K562 (cell line): Measurements from ENCODE around the gene HSF5. TPM values are rescaled to one million over a fixed set of nuclear protein-coding genes. Genes with fewer than 3 reads are reported as not detected.

Source experiments
- ATAC-seq: fragments of 200-7000 bp; cut with Tn5 transposase; 3 replicates; pipeline ENCODE4 v1.9.1; 2020; ENCODE audit warnings: moderate library complexity
- BruUV-seq: library from RNA; stranded (reverse); fragments of 400-500 nt; replicated peaks from 2 replicates; lab custom pipeline; 2021; lab: Mats Ljungman, UMichigan
- CTCF ChIA-PET: fragments of 300-600 bp; formaldehyde crosslinking; extraction: SDS; loops from one replicate; lab custom pipeline; 2021; ENCODE audit warnings: low intra/inter-chr PET ratio; lab: Yijun Ruan, JAX
- POLR2A ChIA-PET: fragments of 300-600, 350-650 bp; sonication (Branson Sonifier 250); formaldehyde crosslinking; extraction: SDS; loops from one replicate; lab custom pipeline; 2021; ENCODE audit warnings: antibody characterized with exemption, inconsistent platforms; lab: Yijun Ruan, JAX
- DNase-seq, 4 experiments: peaks; one replicate each; pipeline versions ENCODE4 v3.0.0 to v3.0.0-alpha.2; 2011 to 2018; ENCODE audit warnings: low spot score in 3 of 4, mixed read lengths in 3 of 4; ENCODE audit errors: extremely low read depth in 1 of 4
- FAIRE-seq: peaks from 2 replicates; lab custom pipeline; 2011; peaks lifted over from hg19 to GRCh38; lab: Jason Lieb, UNC
- H2AFZ ChIP-seq: 2 replicates; pipeline ENCODE4 v1.6.0; 2011; ENCODE audit warnings: low read depth, low read length, control low read depth, inconsistent platforms
- H3K27ac ChIP-seq: fragments of 200-600 bp; 3 replicates; pipeline ENCODE4 v1.8.0; 2011; ENCODE audit warnings: low read depth, mild to moderate bottlenecking, control low read depth, inconsistent platforms, low read length, moderate library complexity, mixed read lengths; ENCODE audit errors: extremely low read depth
- H3K27me3 ChIP-seq, 2 experiments: fragments of 300-600 bp in 1 of 2; 2 replicates in 1 of 2; 3 replicates in 1 of 2; pipeline versions ENCODE4 v1.6.0 to v1.8.0; 2011; ENCODE audit warnings: inconsistent platforms in 2 of 2, low read length in 2 of 2, mild to moderate bottlenecking in 1 of 2, mixed read lengths in 1 of 2, moderate library complexity in 1 of 2; ENCODE audit not compliant: control insufficient read depth in 2 of 2, insufficient read depth in 2 of 2
- H3K36me3 ChIP-seq: fragments of 300-600 bp; 3 replicates; pipeline ENCODE4 v1.8.0; 2011; ENCODE audit warnings: mild to moderate bottlenecking, low read length, inconsistent platforms; ENCODE audit not compliant: control insufficient read depth, insufficient read depth
- H3K4me1 ChIP-seq, 2 experiments: fragments of 200-600 bp in 1 of 2; replicated peaks in 1 of 2; 2 replicates in 1 of 2; 3 replicates in 1 of 2; pipeline versions ENCODE4 v1.5.1 to v1.8.0; 2011; ENCODE audit warnings: inconsistent platforms in 2 of 2, low read length in 2 of 2, mild to moderate bottlenecking in 1 of 2, mixed read lengths in 1 of 2, moderate library complexity in 1 of 2; ENCODE audit not compliant: control insufficient read depth in 2 of 2, insufficient read depth in 2 of 2
- H3K4me2 ChIP-seq: 2 replicates; pipeline ENCODE4 v1.6.1; 2011; ENCODE audit warnings: low read length, control low read depth, inconsistent platforms, mixed read lengths; ENCODE audit not compliant: insufficient read depth
- H3K4me3 ChIP-seq: fragments of 200-600 bp; sonication (generic), shearing (Covaris generic); 2 replicates; pipeline ENCODE4 v1.5.1; 2016; ENCODE audit warnings: control low read depth, inconsistent platforms
- H3K79me2 ChIP-seq: fragments of 200-600 bp; 3 replicates; pipeline ENCODE4 v1.8.0; 2011; ENCODE audit warnings: low read length, inconsistent platforms; ENCODE audit not compliant: control insufficient read depth, insufficient read depth
- H3K9ac ChIP-seq, 2 experiments: 2 replicates each; pipeline versions ENCODE4 v1.6.0 to v1.6.1; 2011; ENCODE audit warnings: low read depth in 2 of 2, low read length in 2 of 2, control low read depth in 1 of 2, inconsistent platforms in 1 of 2, mild to moderate bottlenecking in 1 of 2, mixed read lengths in 1 of 2; ENCODE audit not compliant: insufficient read depth in 1 of 2
- H3K9me1 ChIP-seq: one replicate; pipeline ENCODE4 v1.6.0; 2011; ENCODE audit warnings: inconsistent platforms, mild to moderate bottlenecking, low read length, moderate library complexity; ENCODE audit not compliant: control insufficient read depth, insufficient read depth
- H3K9me3 ChIP-seq: replicated peaks from 2 replicates; pipeline ENCODE4 v1.5.1; 2011; ENCODE audit warnings: low read depth, low read length, inconsistent platforms; ENCODE audit not compliant: control insufficient read depth, insufficient read depth
- H4K20me1 ChIP-seq: replicated peaks from 2 replicates; pipeline ENCODE4 v1.6.1; 2011; ENCODE audit warnings: low read length, inconsistent platforms, mixed read lengths; ENCODE audit not compliant: control insufficient read depth, insufficient read depth
- CTCF ChIP-seq, 3 experiments: IDR thresholded peaks in 2 of 3; conservative IDR thresholded peaks in 1 of 3; 2 replicates each; pipeline ENCODE4 v1.5.1; 2011 to 2012; ENCODE audit warnings: low read length in 3 of 3, mild to moderate bottlenecking in 3 of 3, control low read depth in 2 of 3, improper control_type of control experiment in 1 of 3, inconsistent platforms in 1 of 3, low read depth in 1 of 3, mixed read lengths in 1 of 3, moderate library complexity in 1 of 3; ENCODE audit not compliant: insufficient read depth in 2 of 3
- RAD21 ChIP-seq, 2 experiments: fragments of 250-450 bp in 1 of 2; fragments of 450-650 bp in 1 of 2; sonication (Bioruptor Pico) in 1 of 2; formaldehyde crosslinking in 1 of 2; IDR thresholded peaks in 1 of 2; conservative IDR thresholded peaks in 1 of 2; 2 replicates each; pipeline versions ENCODE4 v1.4.0 to v1.8.0; 2020 to 2022; ENCODE audit warnings: mild to moderate bottlenecking in 2 of 2, moderate library complexity in 1 of 2
- SPI1 ChIP-seq: IDR thresholded peaks from 2 replicates; pipeline ENCODE4 v1.6.1; 2011; ENCODE audit warnings: low read depth, low read length, control low read depth, borderline replicate concordance
- STAT5B ChIP-seq: fragments of 250-450 bp; sonication (Bioruptor Pico); IDR thresholded peaks from 2 replicates; pipeline ENCODE4 v1.8.0; 2021; ENCODE audit warnings: mild to moderate bottlenecking, inconsistent platforms
- ZNF77 ChIP-seq: fragments of 250-450 bp; sonication (Bioruptor Pico); IDR thresholded peaks from 2 replicates; pipeline ENCODE4 v1.5.0; 2020
- WGBS: fragments of 100-300 bp; shearing (Covaris generic); methylation state at CpG from one replicate; pipeline ENCODE4 v1.1.6; 2016; ENCODE audit warnings: low coverage, mixed read lengths; ENCODE audit not compliant: insufficient coverage; ENCODE audit errors: missing lambda C conversion rate; 5-methylcytosine and 5-hydroxymethylcytosine counted together
- in situ Hi-C: fragments of 300-500 bp; cut with MboI; formaldehyde crosslinking; loops from 4 replicates; pipeline ENCODE4 v1.15.0; 2018; ENCODE audit warnings: inconsistent platforms, mixed read lengths
- intact Hi-C: fragments of 100-400 bp; cut with micrococcal nuclease; formaldehyde crosslinking; loops from 2 replicates; pipeline ENCODE4 v1.14.2; 2022
- polyA plus RNA-seq, 8 experiments: library from polyadenylated mRNA; depleted of rRNA in 4 of 8; stranded (reverse) in 5 of 8; unstranded in 3 of 8; fragments of >200 nt; fragmentation: Nextera tagmentation in 2 of 8; fragmentation: Illumina TruSeq in 1 of 8; extraction: Ambion mirVana in 2 of 8; extraction: Trizol in 1 of 8; gene quantifications; 2 replicates each; pipeline versions ENCODE4 v1.2.1 to v1.2.3, GENCODE V29; 2011 to 2014; ENCODE audit warnings: inconsistent platforms in 1 of 8, missing spikeins in 1 of 8
- total RNA-seq, 7 experiments: library from RNA; depleted of rRNA in 6 of 7; stranded (reverse); fragments of >200 nt in 6 of 7; fragmentation: Illumina TruSeq in 2 of 7; extraction: Trizol in 2 of 7; gene quantifications; 2 replicates each; pipeline versions ENCODE4 v1.2.1 to v1.2.3, GENCODE V29; 2011 to 2021; ENCODE audit warnings: low replicate concordance in 1 of 7

HSF5 gene
- total and polyA plus RNA-seq, 9 of the 15 experiments (the other 6 are each of a cell fraction or from before 2014, with no cell fraction given) = 0.04 TPM; not detected in 8

GRCh38 chr17:58375811-58376210 lies 112.4 kb downstream of the HSF5 start:
- POLR2A ChIA-PET = interaction anchor here (1.0 to 1.9 kb wide), 2 partner anchors 12 to 44 kb away, joined by 3 to 5 read pairs; no protein-coding TSS in a partner anchor
- Histone ChIP-seq H3K4me3 (no peak overlapping the region), H4K20me1 (no peaks in the 10 kb centered on the region), H3K27ac (no peak overlapping the region), H3K36me3 (no peaks in the 10 kb centered on the region), H3K4me2 (no peak overlapping the region), H2AFZ (no peak overlapping the region), H3K9ac (peak overlapping the region in 1 of 2 experiments; percentile 45; a peak in 1 of 4 replicates), H3K9me3 (no peaks in the 10 kb centered on the region), H3K4me1 (peaks cover 0 to 26% of the 10 kb centered on the region in 2 experiments; a peak in 4 of 5 replicates), H3K9me1 (no peaks in the 10 kb centered on the region), H3K79me2 (no peaks in the 10 kb centered on the region), H3K27me3 (no peaks in the 10 kb centered on the region)
- intact Hi-C loops = no loop called here
- CTCF ChIA-PET = no interaction called here
- FAIRE-seq (no peak), ATAC-seq (peak; percentile 16; the same call in 1 of the 3 replicates), DNase-seq (no peak)
- no TSS peak for BruUV-seq
- in situ Hi-C loops = no loop called here
- WGBS = 22% methylated on average over 2 of the region's 2 CpGs
- TF ChIP-seq ZNF77 = no peak
- peak; percentile 35; the same call in 1 of the 2 replicates for TF ChIP-seq SPI1

- in situ Hi-C loops = no loop called here
These were observed 113.0 kb downstream of the HSF5 start for GRCh38 chr17:58375256-58375655.

More at GRCh38 chr17:58375256-58375655, 113.0 kb downstream of the HSF5 start:
- Histone ChIP-seq H3K36me3 (no peaks in the 10 kb centered on the region), H3K27me3 (no peaks in the 10 kb centered on the region), H3K27ac (no peak overlapping the region), H2AFZ (no peak overlapping the region), H4K20me1 (no peaks in the 10 kb centered on the region), H3K4me2 (no peak overlapping the region), H3K9ac (no peak overlapping the region), H3K4me3 (no peak overlapping the region), H3K9me1 (no peaks in the 10 kb centered on the region), H3K9me3 (no peaks in the 10 kb centered on the region), H3K79me2 (no peaks in the 10 kb centered on the region), H3K4me1 (peaks cover 0 to 25% of the 10 kb centered on the region in 2 experiments; a peak in 4 of 5 replicates)
- 67% methylated on average over 5 of the region's 5 CpGs for WGBS
- ATAC-seq = no peak
- ChIA-PET POLR2A (interaction anchor here (1.0 kb wide), 1 partner anchor 14 kb away, joined by 3 read pairs; no protein-coding TSS in a partner anchor), CTCF (no interaction called here)
- peak; percentile 65 for FAIRE-seq
- BruUV-seq = no TSS peak
- intact Hi-C loops = no loop called here
- TF ChIP-seq RAD21 (CRISPR knock-in tag; conservative IDR thresholded peaks at IDR 0.05 in 1 of 2, IDR thresholded peaks at IDR 0.05 in 1 of 2) (peak in 1 of 2 experiments; percentile 27; a peak in 1 of 4 replicates), STAT5B (CRISPR knock-in tag) (no peak), CTCF (IDR thresholded peaks at IDR 0.05 in 2 of 3, conservative IDR thresholded peaks at IDR 0.05 in 1 of 3; ENCODE audit: insufficient read depth in 2 of 3, low read depth in 1 of 3, low read length in 3 of 3) (peak in 1 of 3 experiments; percentile 26; a peak in 1 of 6 replicates)
- DNase-seq = no peak
